ENCODE results near the gene MAPKAP1. TPM values are rescaled to one million over a fixed set of nuclear protein-coding genes. Genes with fewer than 3 reads are reported as not detected.

Gene MAPKAP1
- total RNA-seq, 2 experiments from 2014 or later, result 54.8 to 57.4 TPM

GRCh38 chr9:125510980-125511379 is 196.0 kb downstream of the MAPKAP1 start:
- H3K4me3 Mint-ChIP-seq, result no peak overlapping the region
- H3K9me3 Mint-ChIP-seq, result no peaks in the 10 kb centered on the region
- no peak overlapping the region for H3K27ac Mint-ChIP-seq
- H3K4me1 Mint-ChIP-seq (ENCODE audit: low read depth), result peaks cover 14% of the 10 kb centered on the region
- no peaks in the 10 kb centered on the region for H3K27me3 Mint-ChIP-seq (ENCODE audit: low read depth)
- CTCF ChIA-PET, result no interaction called here
- intact Hi-C loops (cut with micrococcal nuclease), result no loop called here
- DNase-seq, result no peak
- peaks cover 2% of the 10 kb centered on the region for H3K36me3 Mint-ChIP-seq (ENCODE audit: low read depth)

- CTCF ChIA-PET, result interaction anchor here (1.4 kb wide), 1 partner anchor 102 kb away, joined by 3 read pairs; no protein-coding TSS in a partner anchor
- peaks cover 8% of the 10 kb centered on the region for H3K36me3 Mint-ChIP-seq (ENCODE audit: low read depth)
- no peaks in the 10 kb centered on the region for H3K27me3 Mint-ChIP-seq (ENCODE audit: low read depth)
- intact Hi-C loops (cut with micrococcal nuclease), result no loop called here
- H3K27ac Mint-ChIP-seq, result no peak overlapping the region
- DNase-seq, result no peak
- peaks cover 14% of the 10 kb centered on the region for H3K4me1 Mint-ChIP-seq (ENCODE audit: low read depth)
- H3K4me3 Mint-ChIP-seq, result no peak overlapping the region
- H3K9me3 Mint-ChIP-seq, result no peaks in the 10 kb centered on the region
Measured at GRCh38 chr9:125509476-125509875, 197.5 kb downstream of the MAPKAP1 start.

GRCh38 chr9:125508249-125508648 is 198.8 kb downstream of the MAPKAP1 start:
- peaks cover 1% of the 10 kb centered on the region for H3K4me1 Mint-ChIP-seq (ENCODE audit: low read depth)
- DNase-seq, result no peak
- no peak overlapping the region for H3K27ac Mint-ChIP-seq
- H3K9me3 Mint-ChIP-seq, result no peaks in the 10 kb centered on the region
- peaks cover 9% of the 10 kb centered on the region for H3K36me3 Mint-ChIP-seq (ENCODE audit: low read depth)
- intact Hi-C loops (cut with micrococcal nuclease), result no loop called here
- H3K27me3 Mint-ChIP-seq (ENCODE audit: low read depth), result no peaks in the 10 kb centered on the region
- CTCF ChIA-PET, result no interaction called here
- H3K4me3 Mint-ChIP-seq, result no peak overlapping the region

- CTCF ChIA-PET, result interaction anchor here (0.6 to 1.2 kb wide), 2 partner anchors 22 to 831 kb away, joined by 3 to 5 read pairs; no protein-coding TSS in a partner anchor
- peaks cover 13% of the 10 kb centered on the region for H3K36me3 Mint-ChIP-seq (ENCODE audit: low read depth)
- intact Hi-C loops (cut with micrococcal nuclease), result no loop called here
- H3K27me3 Mint-ChIP-seq (ENCODE audit: low read depth), result no peaks in the 10 kb centered on the region
- H3K27ac Mint-ChIP-seq, result no peak overlapping the region
- no peaks in the 10 kb centered on the region for H3K4me1 Mint-ChIP-seq (ENCODE audit: low read depth)
- H3K9me3 Mint-ChIP-seq, result no peaks in the 10 kb centered on the region
- no peak overlapping the region for H3K4me3 Mint-ChIP-seq
- no peak for DNase-seq
Measured at GRCh38 chr9:125507226-125507625, 199.8 kb downstream of the MAPKAP1 start.

DNA sequence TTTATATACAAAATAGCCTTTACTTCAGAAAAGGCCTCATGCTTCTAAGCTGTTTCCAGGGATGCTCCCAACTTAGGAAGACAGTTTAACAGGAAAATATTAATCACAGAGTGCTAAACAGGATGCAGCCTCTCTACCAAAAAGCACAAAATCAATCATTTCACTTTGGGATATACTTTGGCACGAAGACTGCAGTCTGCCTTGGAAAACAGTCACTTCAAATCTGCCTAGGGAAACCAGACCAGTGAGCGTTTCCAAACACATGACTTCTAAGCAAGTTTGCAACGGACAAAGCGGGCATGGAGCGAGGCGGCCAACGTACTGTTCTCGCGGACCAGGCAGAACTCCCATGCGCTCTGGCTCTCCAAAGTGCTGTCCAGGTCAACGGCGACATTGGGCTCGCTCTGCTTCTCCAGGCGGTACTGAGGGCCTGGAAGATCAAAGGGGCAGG is 201.0 kb downstream of the MAPKAP1 start:
- Mint-ChIP-seq H3K4me3 (no peak overlapping the region), H3K36me3 (ENCODE audit: low read depth) (peaks cover 13% of the 10 kb centered on the region), H3K4me1 (ENCODE audit: low read depth) (no peaks in the 10 kb centered on the region), H3K27ac (no peak overlapping the region), H3K9me3 (no peaks in the 10 kb centered on the region), H3K27me3 (ENCODE audit: low read depth) (no peaks in the 10 kb centered on the region)
- intact Hi-C loops (cut with micrococcal nuclease), result no loop called here
- CTCF ChIA-PET, result no interaction called here
- DNase-seq, result no peak

DNA sequence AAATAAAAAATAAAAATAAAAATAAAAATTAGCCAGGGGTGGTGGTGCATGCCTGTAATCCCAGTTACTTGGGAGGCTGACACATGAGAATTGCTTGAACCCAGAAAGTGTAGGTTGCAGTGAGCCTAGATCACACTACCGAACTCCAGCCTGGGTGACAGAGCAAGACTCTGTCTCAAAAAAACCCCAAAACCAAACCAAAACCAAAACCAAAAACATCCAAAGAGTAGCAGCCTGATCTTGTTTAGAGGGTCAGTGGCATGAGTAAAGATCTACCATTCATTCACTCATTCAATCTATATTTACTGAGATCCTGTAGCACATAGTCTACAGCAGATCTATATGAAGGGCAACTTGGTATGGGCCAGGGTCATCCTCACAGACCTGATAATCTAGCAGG is 202.4 kb downstream of the MAPKAP1 start:
- Mint-ChIP-seq H3K27ac (no peak overlapping the region), H3K9me3 (no peaks in the 10 kb centered on the region), H3K4me1 (ENCODE audit: low read depth) (no peaks in the 10 kb centered on the region), H3K27me3 (ENCODE audit: low read depth) (no peaks in the 10 kb centered on the region), H3K36me3 (ENCODE audit: low read depth) (peaks cover 13% of the 10 kb centered on the region), H3K4me3 (no peak overlapping the region)
- DNase-seq, result no peak
- CTCF ChIA-PET, result no interaction called here
- intact Hi-C loops (cut with micrococcal nuclease), result no loop called here

- Mint-ChIP-seq H3K27ac (no peak overlapping the region), H3K4me1 (ENCODE audit: low read depth) (peaks cover 7% of the 10 kb centered on the region), H3K9me3 (no peaks in the 10 kb centered on the region), H3K27me3 (ENCODE audit: low read depth) (no peaks in the 10 kb centered on the region), H3K4me3 (no peak overlapping the region), H3K36me3 (ENCODE audit: low read depth) (peaks cover 1% of the 10 kb centered on the region)
- no peak for DNase-seq
- intact Hi-C loops (cut with micrococcal nuclease), result no loop called here
- CTCF ChIA-PET, result no interaction called here
Measured at GRCh38 chr9:125497906-125498305, 209.1 kb downstream of the MAPKAP1 start.

- H3K4me3 Mint-ChIP-seq, result no peak overlapping the region
- no peaks in the 10 kb centered on the region for H3K27me3 Mint-ChIP-seq (ENCODE audit: low read depth)
- DNase-seq, result no peak
- no peaks in the 10 kb centered on the region for H3K9me3 Mint-ChIP-seq
- intact Hi-C loops (cut with micrococcal nuclease), result no loop called here
- H3K4me1 Mint-ChIP-seq (ENCODE audit: low read depth), result peaks cover 7% of the 10 kb centered on the region
- CTCF ChIA-PET, result no interaction called here
- no peak overlapping the region for H3K27ac Mint-ChIP-seq
- H3K36me3 Mint-ChIP-seq (ENCODE audit: low read depth), result no peaks in the 10 kb centered on the region
Measured at GRCh38 chr9:125497478-125497877, 209.5 kb downstream of the MAPKAP1 start.

DNA sequence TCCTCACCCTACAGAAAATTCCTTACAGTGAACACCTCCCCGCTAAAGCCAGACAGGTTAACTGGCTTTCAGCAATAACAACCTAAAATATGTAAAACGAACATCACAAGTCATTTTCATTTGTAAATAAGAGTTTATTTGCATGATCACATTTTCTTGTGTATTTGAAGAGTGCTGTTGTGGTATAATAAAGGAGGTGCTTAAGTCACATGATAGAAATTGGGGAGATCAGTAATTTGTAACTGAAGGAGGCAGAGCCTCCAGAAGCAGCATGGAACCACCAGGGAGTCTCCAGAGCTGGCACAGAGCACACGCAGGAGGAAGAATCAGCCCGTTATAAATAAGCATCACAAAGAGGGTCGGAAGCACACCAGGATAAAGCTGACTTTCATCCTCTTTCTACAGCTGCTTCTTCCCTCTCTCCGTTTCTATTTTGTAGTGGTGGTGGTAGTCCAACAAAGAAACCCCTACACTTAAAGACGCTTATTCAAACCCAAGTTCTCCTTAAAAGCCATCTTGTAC is 210.6 kb downstream of the MAPKAP1 start:
- Mint-ChIP-seq H3K36me3 (ENCODE audit: low read depth) (no peaks in the 10 kb centered on the region), H3K4me3 (no peak overlapping the region), H3K9me3 (no peaks in the 10 kb centered on the region), H3K4me1 (ENCODE audit: low read depth) (peaks cover 7% of the 10 kb centered on the region), H3K27me3 (ENCODE audit: low read depth) (no peaks in the 10 kb centered on the region), H3K27ac (no peak overlapping the region)
- intact Hi-C loops (cut with micrococcal nuclease), result no loop called here
- DNase-seq, result no peak
- CTCF ChIA-PET, result no interaction called here

GRCh38 chr9:125495172-125496119 is 211.6 kb downstream of the MAPKAP1 start:
- peak overlapping the region; percentile 5 for H3K27ac Mint-ChIP-seq
- H3K27me3 Mint-ChIP-seq (ENCODE audit: low read depth), result no peaks in the 10 kb centered on the region
- CTCF ChIA-PET, result no interaction called here
- intact Hi-C loops (cut with micrococcal nuclease), result no loop called here
- no peak for DNase-seq
- no peaks in the 10 kb centered on the region for H3K36me3 Mint-ChIP-seq (ENCODE audit: low read depth)
- no peaks in the 10 kb centered on the region for H3K9me3 Mint-ChIP-seq
- H3K4me3 Mint-ChIP-seq, result no peak overlapping the region
- peaks cover 7% of the 10 kb centered on the region for H3K4me1 Mint-ChIP-seq (ENCODE audit: low read depth)

DNA sequence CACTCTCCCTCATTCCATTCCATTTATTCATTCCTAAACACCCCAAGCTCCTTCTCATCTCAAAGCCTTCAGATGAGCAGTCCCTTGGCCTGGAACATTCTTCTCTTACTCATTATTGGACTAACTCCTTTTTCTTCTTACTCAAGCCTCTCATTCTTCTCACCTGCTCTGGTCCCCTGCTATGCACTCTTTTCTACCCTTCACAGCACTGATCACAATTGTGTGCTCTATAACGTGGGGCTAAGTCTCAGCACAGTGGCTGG is 212.4 kb downstream of the MAPKAP1 start:
- H3K36me3 Mint-ChIP-seq (ENCODE audit: low read depth), result no peaks in the 10 kb centered on the region
- H3K27me3 Mint-ChIP-seq (ENCODE audit: low read depth), result no peaks in the 10 kb centered on the region
- CTCF ChIA-PET, result no interaction called here
- H3K9me3 Mint-ChIP-seq, result no peaks in the 10 kb centered on the region
- intact Hi-C loops (cut with micrococcal nuclease), result no loop called here
- H3K4me1 Mint-ChIP-seq (ENCODE audit: low read depth), result peaks cover 7% of the 10 kb centered on the region
- no peak overlapping the region for H3K4me3 Mint-ChIP-seq
- H3K27ac Mint-ChIP-seq, result no peak overlapping the region
- DNase-seq, result no peak

DNA sequence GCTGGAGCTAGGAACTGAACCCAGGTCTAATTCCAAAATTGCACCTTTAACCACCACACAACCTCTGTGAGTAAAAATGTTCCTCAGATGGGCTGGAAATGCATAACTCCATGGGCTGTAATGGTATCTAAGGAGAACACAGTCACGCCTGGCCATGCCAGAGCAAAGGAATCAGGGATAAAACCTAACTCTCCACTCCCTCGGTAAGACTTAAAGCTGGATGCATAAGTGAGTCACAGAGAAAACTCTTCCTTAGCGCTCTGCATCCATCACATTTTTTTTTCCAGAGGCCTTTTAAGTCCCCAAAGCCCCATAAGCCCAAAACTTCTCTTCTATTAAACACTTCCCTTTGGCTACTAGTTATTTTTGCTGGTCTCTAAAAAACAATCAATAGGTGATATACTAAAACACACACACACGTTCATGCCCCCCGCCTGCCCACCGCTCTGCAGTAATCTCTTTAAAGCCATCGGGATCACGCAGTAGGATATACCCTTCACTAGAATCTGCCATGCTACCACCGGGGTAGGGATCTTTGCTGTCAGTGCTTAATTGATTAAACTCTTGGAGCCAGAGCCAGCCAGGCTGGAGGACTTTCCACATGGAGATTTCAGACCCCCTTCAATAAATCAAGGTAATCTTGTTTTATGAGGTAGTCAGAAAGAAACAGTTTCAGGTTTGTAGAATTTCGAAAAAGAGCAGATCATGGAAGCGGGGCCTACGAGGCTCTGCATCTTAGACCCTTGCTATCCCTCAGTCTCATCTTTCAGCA is 212.9 kb downstream of the MAPKAP1 start:
- H3K4me1 Mint-ChIP-seq (ENCODE audit: low read depth), result peaks cover 7% of the 10 kb centered on the region
- H3K4me3 Mint-ChIP-seq, result no peak overlapping the region
- H3K9me3 Mint-ChIP-seq, result no peaks in the 10 kb centered on the region
- CTCF ChIA-PET, result no interaction called here
- intact Hi-C loops (cut with micrococcal nuclease), result no loop called here
- H3K27me3 Mint-ChIP-seq (ENCODE audit: low read depth), result no peaks in the 10 kb centered on the region
- DNase-seq, result no peak
- no peak overlapping the region for H3K27ac Mint-ChIP-seq
- no peaks in the 10 kb centered on the region for H3K36me3 Mint-ChIP-seq (ENCODE audit: low read depth)

Data from activated naive CD4-positive, alpha-beta T cell treated with anti-CD3 and anti-CD28 coated beads for 36 hours (primary cell).